ENCODE results near the gene RANBP10. TPM values are rescaled to one million over a fixed set of nuclear protein-coding genes. Genes with fewer than 3 reads are reported as not detected.
A peak's percentile ranks its signal among the peaks of the same experiment; 100 is the strongest.
"Not testable (repeated sequence)": the region's sequence is repeated elsewhere in the genome, so short reads cannot be mapped to it uniquely, and the experiment has no call there.

RANBP10 gene
- total RNA-seq, 2 donors from 2014 or later, result 18.4 to 21.0 TPM

DNA sequence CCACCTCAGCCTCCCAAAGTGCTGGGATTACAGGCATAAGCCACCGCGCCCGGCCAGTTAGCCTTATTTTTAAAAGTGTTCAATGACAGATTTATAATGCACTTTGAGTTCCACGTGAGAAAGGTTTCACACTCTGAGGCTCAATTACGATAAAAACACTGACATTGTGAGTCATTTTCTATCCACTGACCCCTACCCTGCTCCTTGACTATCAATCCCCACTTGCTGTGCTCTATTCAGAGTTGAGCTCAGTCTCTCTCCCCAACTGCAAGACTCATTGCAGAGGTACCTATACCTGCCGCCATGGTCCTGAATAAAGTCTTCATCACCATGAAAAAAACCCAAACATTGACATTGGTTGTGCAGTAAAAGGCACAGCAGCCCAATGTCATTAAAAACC lies 95.8 kb downstream of the RANBP10 start:
- Mint-ChIP-seq H3K27me3 (no peaks in the 10 kb centered on the region), H3K4me1 (peaks cover 8% of the 10 kb centered on the region), H3K36me3 (ENCODE audit: low read depth) (no peaks in the 10 kb centered on the region), H3K4me3 (no peak overlapping the region), H3K9me3 (no peaks in the 10 kb centered on the region), H3K27ac (no peak overlapping the region)
- ATAC-seq (replicated peaks), result no peak

DNA sequence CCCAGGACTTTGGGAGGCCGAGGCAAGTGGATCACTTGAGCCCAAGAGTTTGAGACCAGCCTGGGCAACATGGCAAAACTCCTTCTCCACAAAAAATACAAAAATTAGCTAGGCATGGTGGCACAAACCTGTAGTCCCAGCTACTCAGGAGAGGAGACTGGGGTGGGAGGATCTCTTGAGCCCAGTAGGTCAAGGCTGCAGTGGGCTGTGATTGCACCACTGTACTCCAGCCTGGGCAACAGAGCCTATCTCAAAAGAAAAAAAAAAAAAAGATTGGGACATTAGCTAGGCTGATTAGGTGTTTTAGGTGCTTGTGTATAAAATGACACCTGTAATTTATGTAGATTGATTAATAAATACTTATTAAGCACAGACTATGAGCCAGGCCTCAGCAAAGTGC lies 97.3 kb downstream of the RANBP10 start:
- Mint-ChIP-seq H3K36me3 (ENCODE audit: low read depth) (no peaks in the 10 kb centered on the region), H3K27me3 (no peaks in the 10 kb centered on the region), H3K9me3 (no peaks in the 10 kb centered on the region), H3K27ac (no peak overlapping the region), H3K4me3 (no peak overlapping the region), H3K4me1 (peaks cover 14% of the 10 kb centered on the region)
- ATAC-seq (replicated peaks), result no peak

DNA sequence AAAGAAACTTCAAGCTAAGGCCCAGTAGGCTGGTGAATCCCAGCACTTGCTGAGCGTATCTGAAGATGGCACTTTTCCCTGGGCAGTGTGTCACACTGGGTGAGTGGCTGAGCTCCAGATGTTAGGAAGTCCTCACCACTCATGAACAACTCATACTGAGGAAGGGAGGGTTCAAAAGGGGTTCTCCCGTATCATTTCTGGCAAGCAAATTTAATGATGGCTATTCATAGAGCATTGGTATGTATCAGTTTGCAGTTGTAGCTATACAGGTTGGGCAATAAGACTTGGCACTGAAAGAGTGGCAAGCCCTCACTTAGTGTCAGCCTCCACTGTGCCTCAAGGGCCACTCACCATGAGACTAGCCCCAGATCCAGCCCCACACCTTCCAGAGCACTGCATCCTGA lies 98.0 kb downstream of the RANBP10 start:
- H3K4me1 Mint-ChIP-seq, result peaks cover 21% of the 10 kb centered on the region
- no peaks in the 10 kb centered on the region for H3K9me3 Mint-ChIP-seq
- ATAC-seq (replicated peaks), result no peak
- no peak overlapping the region for H3K27ac Mint-ChIP-seq
- no peaks in the 10 kb centered on the region for H3K27me3 Mint-ChIP-seq
- no peak overlapping the region for H3K4me3 Mint-ChIP-seq
- no peaks in the 10 kb centered on the region for H3K36me3 Mint-ChIP-seq (ENCODE audit: low read depth)

DNA sequence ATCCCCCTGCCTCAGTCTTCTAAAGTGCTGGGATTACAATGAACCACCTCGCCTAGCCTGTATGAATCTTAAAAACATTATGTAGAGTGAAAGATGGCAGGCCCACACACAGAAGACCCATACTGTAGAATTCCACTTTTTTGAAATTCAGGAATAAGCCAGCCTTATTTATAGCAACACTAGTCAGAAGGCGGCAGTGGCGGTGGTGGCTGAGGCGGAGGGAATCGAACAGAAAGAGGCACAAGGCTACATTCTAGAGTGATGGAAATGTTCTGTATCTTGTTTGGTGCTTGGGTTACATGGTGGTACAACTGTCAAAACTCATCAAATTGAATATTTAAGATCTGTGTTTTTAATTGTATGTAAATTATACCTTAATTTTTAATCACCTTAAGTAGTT lies 98.6 kb downstream of the RANBP10 start:
- Mint-ChIP-seq H3K36me3 (ENCODE audit: low read depth) (no peaks in the 10 kb centered on the region), H3K4me3 (no peak overlapping the region), H3K27ac (no peak overlapping the region), H3K9me3 (no peaks in the 10 kb centered on the region), H3K4me1 (peaks cover 22% of the 10 kb centered on the region), H3K27me3 (no peaks in the 10 kb centered on the region)
- ATAC-seq (replicated peaks), result no peak

DNA sequence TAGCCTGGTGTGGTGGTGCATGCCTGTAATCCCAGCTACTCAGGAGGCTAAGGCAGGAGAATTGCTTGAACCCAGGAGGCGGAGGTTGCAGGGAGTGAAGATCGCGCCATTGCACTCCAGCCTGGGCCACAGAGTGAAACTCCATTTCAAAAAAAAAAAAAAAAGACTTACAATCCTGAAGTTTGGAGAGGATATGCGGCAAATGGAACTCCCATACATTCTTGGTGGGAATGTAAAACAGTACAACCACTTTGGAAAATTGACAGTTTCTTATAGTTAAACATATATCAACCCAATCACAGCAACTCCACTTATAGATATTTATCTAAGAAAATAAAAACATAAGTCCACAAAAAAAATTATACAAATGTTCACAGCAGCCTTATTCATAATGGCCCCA lies 99.2 kb downstream of the RANBP10 start:
- no peak overlapping the region for H3K27ac Mint-ChIP-seq
- H3K27me3 Mint-ChIP-seq, result no peaks in the 10 kb centered on the region
- no peak overlapping the region for H3K4me3 Mint-ChIP-seq
- no peaks in the 10 kb centered on the region for H3K9me3 Mint-ChIP-seq
- ATAC-seq (replicated peaks), result no peak
- no peaks in the 10 kb centered on the region for H3K36me3 Mint-ChIP-seq (ENCODE audit: low read depth)
- H3K4me1 Mint-ChIP-seq, result peaks cover 22% of the 10 kb centered on the region

DNA sequence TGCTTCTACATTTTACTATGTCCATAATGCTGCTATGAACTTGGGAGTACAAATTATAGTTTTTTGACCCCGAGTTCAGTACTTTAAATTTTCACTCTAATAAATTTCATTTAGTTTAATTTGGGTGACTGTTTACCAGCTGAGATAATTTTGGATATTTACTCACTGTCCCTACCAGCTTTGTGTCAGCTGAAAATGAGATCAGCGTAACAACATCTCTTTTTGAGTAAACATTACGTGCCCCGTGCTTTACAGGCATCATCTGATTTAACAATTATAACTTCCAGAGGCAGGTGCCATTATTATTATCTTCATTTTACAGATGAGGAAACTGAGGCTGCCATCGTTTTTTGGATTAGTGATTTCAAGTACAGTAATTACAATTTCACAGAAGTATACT lies 102.2 kb downstream of the RANBP10 start:
- H3K27ac Mint-ChIP-seq, result peak overlapping the region; percentile 58
- no peaks in the 10 kb centered on the region for H3K9me3 Mint-ChIP-seq
- H3K27me3 Mint-ChIP-seq, result no peaks in the 10 kb centered on the region
- no peak for ATAC-seq (replicated peaks)
- H3K4me3 Mint-ChIP-seq, result peak overlapping the region; percentile 70
- peaks cover 14% of the 10 kb centered on the region for H3K4me1 Mint-ChIP-seq
- H3K36me3 Mint-ChIP-seq (ENCODE audit: low read depth), result no peaks in the 10 kb centered on the region

DNA sequence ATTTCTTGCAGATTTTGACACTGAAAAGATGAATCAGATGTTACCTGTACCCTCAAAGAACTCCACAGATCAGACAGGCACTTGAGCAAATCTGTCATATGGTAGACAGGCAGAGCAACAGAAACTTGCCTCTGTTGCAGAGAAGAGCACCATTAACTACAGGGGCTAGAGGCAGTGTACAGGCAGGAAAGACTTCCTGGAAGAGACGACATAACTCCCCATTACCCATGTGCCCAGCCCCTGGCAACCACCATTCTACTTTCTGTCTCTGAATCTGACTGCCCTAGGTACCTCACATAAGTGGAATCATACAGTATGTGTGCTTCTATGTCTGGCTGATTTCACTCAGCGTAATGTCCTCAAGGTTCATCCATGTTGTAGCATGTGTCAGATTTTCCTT lies 102.7 kb downstream of the RANBP10 start:
- H3K4me1 Mint-ChIP-seq, result peaks cover 14% of the 10 kb centered on the region
- peak overlapping the region; percentile 58 for H3K27ac Mint-ChIP-seq
- no peaks in the 10 kb centered on the region for H3K9me3 Mint-ChIP-seq
- peaks cover 4% of the 10 kb centered on the region for H3K36me3 Mint-ChIP-seq (ENCODE audit: low read depth)
- peak; percentile 90 for ATAC-seq (replicated peaks)
- H3K27me3 Mint-ChIP-seq, result no peaks in the 10 kb centered on the region
- peak overlapping the region; percentile 70 for H3K4me3 Mint-ChIP-seq

DNA sequence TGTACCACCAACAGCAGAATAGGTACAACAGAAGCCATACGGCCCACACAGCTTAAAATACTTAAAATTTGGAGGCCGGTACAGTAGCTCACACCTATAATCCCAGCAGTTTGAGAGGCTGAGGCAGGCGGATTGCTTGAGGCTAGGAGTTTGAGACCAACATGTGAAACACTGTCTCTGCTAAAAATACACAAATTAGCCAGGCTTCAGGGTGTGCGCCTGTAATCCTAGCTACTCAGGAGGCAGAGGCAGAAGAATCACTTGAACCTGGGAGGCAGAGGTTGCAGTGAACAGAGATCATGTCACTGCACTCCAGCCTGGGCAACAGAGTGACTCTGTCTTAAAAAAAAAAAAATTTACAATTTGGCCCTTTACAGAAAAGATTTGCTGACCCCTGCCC lies 104.2 kb downstream of the RANBP10 start:
- H3K27ac Mint-ChIP-seq, result no peak overlapping the region
- peaks cover 12% of the 10 kb centered on the region for H3K36me3 Mint-ChIP-seq (ENCODE audit: low read depth)
- H3K9me3 Mint-ChIP-seq, result no peaks in the 10 kb centered on the region
- ATAC-seq (replicated peaks), result no peak
- no peaks in the 10 kb centered on the region for H3K27me3 Mint-ChIP-seq
- peaks cover 14% of the 10 kb centered on the region for H3K4me1 Mint-ChIP-seq
- no peak overlapping the region for H3K4me3 Mint-ChIP-seq

DNA sequence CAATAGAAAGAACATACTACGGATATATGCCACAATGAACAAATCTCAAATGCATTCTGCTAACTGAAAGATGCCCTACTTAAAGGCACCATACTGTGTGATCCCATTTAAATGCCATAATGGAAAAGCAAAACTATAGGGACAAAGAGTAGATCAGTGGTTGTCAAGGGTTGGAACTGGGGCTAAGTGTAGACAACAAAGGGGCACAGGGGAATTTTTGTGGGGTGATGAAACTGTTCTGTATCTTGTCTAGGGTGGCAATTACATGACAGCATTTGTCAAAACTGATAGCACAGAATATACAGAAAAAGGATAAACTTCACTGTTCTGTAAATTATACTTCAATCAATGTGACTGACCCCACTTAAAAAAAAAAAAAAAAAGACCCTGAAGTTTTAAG lies 104.9 kb downstream of the RANBP10 start:
- ATAC-seq (replicated peaks), result no peak
- H3K4me3 Mint-ChIP-seq, result no peak overlapping the region
- peaks cover 12% of the 10 kb centered on the region for H3K36me3 Mint-ChIP-seq (ENCODE audit: low read depth)
- H3K4me1 Mint-ChIP-seq, result peaks cover 14% of the 10 kb centered on the region
- no peaks in the 10 kb centered on the region for H3K9me3 Mint-ChIP-seq
- H3K27ac Mint-ChIP-seq, result no peak overlapping the region
- no peaks in the 10 kb centered on the region for H3K27me3 Mint-ChIP-seq

DNA sequence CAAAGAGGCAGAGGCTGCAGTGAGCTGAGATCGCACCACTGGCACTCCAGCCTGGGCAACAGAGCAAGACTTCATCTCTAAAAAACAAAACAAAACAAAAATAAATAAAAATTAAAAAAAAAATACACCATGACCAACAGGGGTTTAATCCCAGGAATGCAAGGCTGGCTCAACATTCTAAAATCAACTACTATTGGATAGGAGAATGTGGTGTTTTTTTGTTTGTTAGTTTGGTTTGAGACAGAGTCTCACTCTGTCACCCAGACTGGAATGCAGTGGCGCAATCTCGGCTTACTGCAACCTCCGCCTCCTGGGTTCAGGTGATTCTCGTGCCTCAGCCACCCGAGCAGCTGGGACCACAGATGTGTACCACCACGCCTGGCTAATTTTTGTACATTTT lies 107.1 kb downstream of the RANBP10 start:
- no peak overlapping the region for H3K27ac Mint-ChIP-seq
- H3K36me3 Mint-ChIP-seq (ENCODE audit: low read depth), result peaks cover 12% of the 10 kb centered on the region
- H3K4me3 Mint-ChIP-seq, result no peak overlapping the region
- H3K4me1 Mint-ChIP-seq, result peaks cover 8% of the 10 kb centered on the region
- no peak for ATAC-seq (replicated peaks)
- H3K9me3 Mint-ChIP-seq, result no peaks in the 10 kb centered on the region
- no peaks in the 10 kb centered on the region for H3K27me3 Mint-ChIP-seq

DNA sequence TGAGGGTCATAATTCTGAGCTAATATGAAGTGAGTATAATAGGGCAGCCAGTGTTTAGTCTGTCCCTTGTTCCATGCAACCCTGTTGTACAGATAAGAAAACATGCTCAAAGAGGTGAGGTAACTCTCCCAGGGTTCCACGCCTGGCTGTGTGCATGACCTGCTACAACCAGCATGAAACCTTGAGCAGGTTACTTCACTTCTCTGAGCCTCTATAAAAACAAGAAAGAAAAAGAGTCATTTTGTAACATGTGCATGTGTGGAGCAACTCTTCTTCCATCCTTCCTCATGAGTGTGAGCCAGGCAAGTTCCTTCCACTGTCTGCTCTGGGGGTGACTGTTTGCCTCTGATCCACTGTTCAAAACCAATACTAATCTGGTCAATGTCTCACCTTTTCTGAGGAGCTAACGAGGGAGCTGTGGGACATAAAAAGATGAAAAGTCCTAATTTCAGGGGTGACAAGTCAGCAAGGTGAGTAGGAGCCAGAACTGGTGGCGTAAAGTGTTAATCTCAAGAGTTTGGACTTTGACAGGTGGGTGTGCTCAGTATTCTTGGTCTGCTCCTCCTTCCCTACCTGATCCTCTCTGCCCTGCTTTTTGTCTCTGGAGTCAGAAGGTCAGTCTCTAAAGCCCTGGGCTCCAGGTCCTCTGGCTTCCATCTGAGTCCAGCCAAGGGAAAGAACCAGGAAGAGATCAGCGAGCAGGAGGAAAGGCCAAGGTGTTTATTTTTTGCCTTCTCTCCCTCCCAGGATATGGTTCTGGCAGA lies 108.8 kb downstream of the RANBP10 start:
- Mint-ChIP-seq H3K4me1 (no peaks in the 10 kb centered on the region), H3K9me3 (no peaks in the 10 kb centered on the region), H3K4me3 (no peak overlapping the region), H3K27ac (peak overlapping the region; percentile 14), H3K36me3 (ENCODE audit: low read depth) (peaks cover 12% of the 10 kb centered on the region), H3K27me3 (no peaks in the 10 kb centered on the region)
- ATAC-seq (replicated peaks), result no peak

DNA sequence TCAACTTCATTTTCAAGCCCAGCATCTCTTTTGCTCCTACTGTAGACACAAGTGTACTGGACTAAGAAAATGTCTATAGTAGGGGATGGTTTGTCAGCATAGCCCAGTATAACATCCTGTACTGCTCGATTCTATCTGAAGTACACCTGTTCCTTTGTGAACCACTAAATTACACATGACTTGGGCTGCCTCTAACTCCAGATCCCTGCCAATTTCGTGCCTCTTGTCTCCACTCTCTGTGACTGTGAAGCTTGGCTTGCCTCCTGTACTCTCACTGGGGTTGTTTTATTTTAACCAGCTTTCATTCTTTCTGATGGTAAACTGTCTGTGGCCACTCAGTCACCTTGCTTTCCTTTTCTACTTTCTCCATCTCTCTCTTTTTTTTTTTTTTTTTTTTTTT lies 111.7 kb downstream of the RANBP10 start:
- no peaks in the 10 kb centered on the region for H3K9me3 Mint-ChIP-seq
- peaks cover 6% of the 10 kb centered on the region for H3K4me1 Mint-ChIP-seq

DNA sequence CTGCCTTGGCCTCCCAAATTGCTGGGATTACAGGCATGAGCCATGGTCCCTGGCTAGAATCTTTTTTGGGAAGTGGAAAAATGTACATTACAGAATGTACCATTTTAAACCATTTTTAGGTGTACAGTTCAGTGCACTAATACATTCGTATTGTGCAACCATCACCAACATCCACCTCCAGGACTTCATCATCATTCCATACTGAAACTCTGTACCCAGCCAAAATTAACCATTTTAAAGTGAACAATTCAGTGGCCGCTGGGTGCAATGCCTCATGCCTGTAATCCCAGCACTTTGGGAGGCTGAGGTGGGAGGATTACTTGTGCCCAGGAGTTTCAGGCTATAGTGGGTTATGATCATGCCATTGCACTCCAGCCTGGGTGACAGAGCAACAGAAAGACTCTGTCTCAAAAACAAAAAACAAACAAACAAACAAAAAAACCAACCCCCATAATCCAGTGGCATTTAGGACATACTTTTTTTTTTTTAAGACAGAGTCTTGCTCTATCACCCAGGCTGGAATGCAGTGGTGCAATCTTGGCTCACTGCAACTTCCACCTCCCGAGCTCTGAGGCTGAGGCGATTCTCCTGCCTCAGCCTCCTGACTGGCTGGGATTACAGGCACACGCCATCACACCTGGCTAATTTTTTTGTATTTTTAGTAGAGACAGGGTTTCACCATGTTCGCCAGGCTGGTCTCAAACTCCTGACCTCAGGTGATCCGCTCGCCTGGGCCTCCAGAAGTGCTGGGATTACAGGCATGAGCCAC lies 112.7 kb downstream of the RANBP10 start:
- not testable (repeated sequence) for H3K27ac Mint-ChIP-seq; H3K27me3 Mint-ChIP-seq; H3K9me3 Mint-ChIP-seq; ATAC-seq (replicated peaks); H3K4me1 Mint-ChIP-seq; H3K4me3 Mint-ChIP-seq
- H3K36me3 Mint-ChIP-seq (ENCODE audit: low read depth), result peaks cover 19% of the 10 kb centered on the region

More for the DNA sequence above, 111.7 kb downstream of the RANBP10 start:
- Mint-ChIP-seq H3K36me3 (ENCODE audit: low read depth) (peaks cover 22% of the 10 kb centered on the region), H3K27ac (no peak overlapping the region), H3K27me3 (no peaks in the 10 kb centered on the region), H3K4me3 (no peak overlapping the region)
- no peak for ATAC-seq (replicated peaks)

DNA sequence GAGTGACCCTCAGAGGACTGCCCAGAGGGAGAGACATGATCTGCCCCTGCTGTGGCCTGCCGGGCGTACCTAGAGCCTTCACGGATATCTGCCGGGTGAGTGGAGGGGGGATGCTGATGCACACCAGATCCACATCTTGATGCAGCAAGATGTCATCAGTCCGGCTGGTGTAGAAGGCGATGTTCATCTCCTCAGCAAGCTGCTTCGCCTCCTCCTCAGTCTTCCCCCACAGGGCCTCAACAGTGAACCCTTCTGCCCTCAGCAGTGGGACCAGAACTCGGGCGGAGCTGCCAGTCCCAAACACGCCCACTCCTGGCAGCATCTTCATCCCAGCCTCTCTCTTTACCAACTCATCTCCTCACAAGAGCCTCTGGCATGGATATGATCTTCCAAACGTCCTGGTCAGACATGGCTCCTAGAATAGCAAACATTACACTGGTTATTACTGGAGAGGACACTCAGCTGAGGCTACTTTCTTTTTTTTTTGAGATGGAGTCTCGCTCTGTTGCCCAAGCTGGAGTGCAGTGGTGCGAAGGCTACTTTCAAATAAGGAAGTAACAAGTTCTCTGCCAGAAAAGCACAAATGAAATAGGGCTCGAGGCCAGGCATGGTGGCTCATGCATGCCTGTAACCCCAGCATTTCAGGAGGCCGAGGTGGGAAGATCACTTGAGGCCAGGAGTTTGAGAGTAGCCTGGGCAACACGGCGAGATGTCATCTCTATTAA lies 120.8 kb downstream of the RANBP10 start:
- Mint-ChIP-seq H3K4me3 (peak overlapping the region; percentile 39), H3K4me1 (peaks cover 16% of the 10 kb centered on the region), H3K9me3 (no peaks in the 10 kb centered on the region), H3K27me3 (no peaks in the 10 kb centered on the region), H3K36me3 (ENCODE audit: low read depth) (peaks cover 25% of the 10 kb centered on the region), H3K27ac (peak overlapping the region; percentile 63)
- ATAC-seq (replicated peaks), result no peak

DNA sequence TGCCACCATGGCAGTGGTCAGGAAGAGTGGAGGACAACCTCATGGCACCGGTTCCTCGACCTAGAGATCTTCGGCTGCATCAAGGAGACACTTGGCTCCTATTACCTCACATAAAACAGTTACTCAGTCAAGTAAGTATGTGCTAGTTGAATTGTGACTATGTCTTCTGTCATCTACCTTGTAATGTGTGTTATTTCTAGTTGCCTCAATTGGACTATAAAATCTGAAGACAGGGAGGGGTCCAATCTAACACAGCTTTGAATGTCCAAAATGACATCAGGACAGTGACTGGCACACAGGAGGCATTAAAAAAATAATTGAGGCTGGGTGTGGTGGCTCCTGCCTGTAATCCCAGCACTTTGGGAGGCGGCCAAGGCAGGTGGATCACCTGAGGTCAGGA lies 122.6 kb downstream of the RANBP10 start:
- no peaks in the 10 kb centered on the region for H3K9me3 Mint-ChIP-seq
- H3K36me3 Mint-ChIP-seq (ENCODE audit: low read depth), result peaks cover 25% of the 10 kb centered on the region
- H3K4me1 Mint-ChIP-seq, result peaks cover 16% of the 10 kb centered on the region
- H3K4me3 Mint-ChIP-seq, result no peak overlapping the region
- ATAC-seq (replicated peaks), result no peak
- no peaks in the 10 kb centered on the region for H3K27me3 Mint-ChIP-seq
- H3K27ac Mint-ChIP-seq, result peak overlapping the region; percentile 67

Measured in activated T-helper 17 cell treated with anti-CD3 and anti-CD28 coated beads, Interleukin-2, amount 50 U/mL, for 72 hours (primary cell).